NCI-H2196 treated with DMSO at 0.1 percent for 48 hours (cell line): Measurements from ENCODE around the gene GLA.
A peak's percentile ranks its signal among the peaks of the same experiment; 100 is the strongest.

Experiments used
- DNase-seq: peaks from one replicate; lab custom pipeline; 2025; ENCODE audit not compliant: unreplicated experiment; lab: John Stamatoyannopoulos, UW

The GLA gene

GRCh38 chrX:101407748-101408531 lies at the start of gene GLA, which contains the start of gene HNRNPH2:
TSS of gene GLA (minus strand) at chrX:101407925. CDS start at chrX:101407903, 22 bp downstream.
TSS of gene HNRNPH2 (plus strand) at chrX:101408222. CDS start at chrX:101411989, 3,767 bp downstream.
- peak; percentile 86 for DNase-seq

- DNase-seq, result no peak
Observed at GRCh38 chrX:101452056-101452455, 44.3 kb upstream of the GLA start.

- DNase-seq, result no peak
Observed at GRCh38 chrX:101450961-101451360, 43.2 kb upstream of the GLA start.

DNA sequence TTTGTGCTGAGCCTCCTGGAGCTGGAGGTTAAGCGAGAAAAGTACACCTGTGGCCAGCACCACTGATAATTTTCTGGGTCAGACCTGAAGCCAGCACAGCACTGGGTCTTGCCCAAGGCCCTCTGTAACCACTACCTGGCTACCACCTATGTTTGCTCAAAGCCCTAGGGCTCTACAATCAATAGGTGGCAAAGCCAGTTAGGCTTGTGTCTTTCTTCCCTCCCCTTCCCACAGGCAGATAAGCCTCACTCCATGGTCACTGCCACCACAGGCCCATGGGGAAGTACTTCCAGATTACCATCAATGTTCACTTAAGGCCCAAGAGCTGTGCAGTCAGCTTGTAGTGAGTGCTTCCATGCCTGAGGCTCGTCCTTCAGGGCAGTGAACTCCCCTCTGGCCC lies 42.4 kb upstream of the GLA start:
- DNase-seq, result no peak

- DNase-seq, result no peak
Observed at GRCh38 chrX:101449279-101449678, 41.6 kb upstream of the GLA start.

DNA sequence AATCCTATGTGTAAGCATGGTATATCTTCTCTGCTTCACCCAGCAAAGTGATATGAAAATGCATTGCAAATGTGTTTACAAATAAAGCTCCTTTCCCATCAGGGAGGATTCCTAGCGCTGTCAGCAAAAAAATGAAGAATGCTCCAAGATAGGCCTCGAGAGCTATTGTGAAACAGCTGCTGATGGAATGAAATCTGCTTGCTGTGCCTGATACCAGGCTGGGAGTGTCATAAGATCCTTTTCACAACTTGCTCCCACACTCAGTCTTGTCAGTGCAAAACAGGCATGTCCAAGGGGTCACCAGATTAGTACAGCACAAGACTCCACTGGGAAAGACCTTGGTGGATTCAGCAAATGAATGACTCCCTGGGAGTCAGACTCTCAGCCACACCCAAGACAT lies 34.4 kb upstream of the GLA start:
- no peak for DNase-seq

DNA sequence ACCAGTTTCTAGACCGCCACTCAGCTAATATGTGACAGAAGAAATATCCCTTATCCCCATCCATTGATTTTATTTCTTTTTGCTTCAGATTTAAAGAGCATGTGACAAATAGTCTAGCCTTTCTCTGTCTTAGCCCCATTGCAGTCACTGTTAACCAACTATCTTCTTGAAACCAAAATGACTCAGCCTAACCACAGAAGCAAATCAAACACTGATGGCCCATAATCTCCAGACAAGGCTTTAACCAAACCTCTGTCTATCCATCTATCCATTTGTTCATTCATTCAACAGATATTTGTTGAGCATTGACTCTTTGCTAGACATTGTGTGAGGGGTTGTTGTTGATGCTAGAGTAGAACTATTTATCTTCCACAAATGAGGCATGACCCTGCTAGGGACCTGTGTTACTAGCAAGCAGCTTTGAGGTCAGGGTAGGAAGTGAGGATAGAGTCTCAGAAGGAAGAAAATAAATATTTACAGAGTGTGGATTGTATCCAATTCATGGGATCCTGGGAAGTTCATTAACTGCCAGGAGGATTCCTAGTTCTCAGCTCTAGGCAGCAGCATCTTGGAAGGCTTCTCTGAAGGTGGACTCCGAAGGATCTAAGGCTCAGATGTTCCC lies 22.8 kb upstream of the GLA start:
- no peak for DNase-seq

- DNase-seq, result no peak
Observed at GRCh38 chrX:101429934-101430333, 22.2 kb upstream of the GLA start.

DNA sequence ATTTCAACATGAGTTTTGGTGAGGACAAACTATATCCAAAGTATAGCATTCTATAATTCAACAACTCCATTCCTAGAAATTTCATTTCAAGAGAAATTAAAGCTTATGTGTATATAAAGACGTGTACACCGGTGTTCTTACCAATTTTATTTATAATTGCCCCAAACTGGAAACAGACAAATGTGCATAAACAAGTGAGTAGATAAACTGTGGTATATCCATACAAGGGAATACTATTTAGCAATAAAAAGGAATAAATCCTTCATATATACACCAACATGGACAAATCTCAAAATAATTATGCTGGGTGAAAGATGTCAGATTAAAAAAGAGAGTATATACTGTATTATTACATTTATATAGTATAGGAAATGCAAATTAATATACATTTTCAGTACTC lies 20.2 kb upstream of the GLA start:
- DNase-seq, result no peak

DNA sequence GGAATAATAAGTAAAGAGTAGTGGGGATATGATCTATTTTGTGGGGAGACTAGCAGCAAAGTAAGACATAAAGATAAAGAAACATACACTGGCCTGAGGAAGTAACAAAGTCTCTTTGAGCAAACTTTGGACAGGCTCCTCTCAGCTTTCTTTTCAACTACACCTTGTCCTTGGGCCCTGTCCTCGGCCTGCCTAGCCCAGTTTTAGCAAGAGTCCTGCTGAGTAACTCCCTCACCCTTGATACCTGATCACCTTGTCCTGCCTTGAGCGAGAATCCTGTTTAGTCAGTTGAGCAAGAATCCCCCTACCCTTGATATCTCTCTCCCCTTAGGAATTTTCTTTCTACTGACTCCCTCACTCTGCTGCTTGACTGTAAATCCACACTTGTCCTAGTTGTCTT lies 11.8 kb upstream of the GLA start:
- DNase-seq, result no peak

GRCh38 chrX:101417981-101418841 lies 10.5 kb upstream of the GLA start:
- DNase-seq, result no peak

DNA sequence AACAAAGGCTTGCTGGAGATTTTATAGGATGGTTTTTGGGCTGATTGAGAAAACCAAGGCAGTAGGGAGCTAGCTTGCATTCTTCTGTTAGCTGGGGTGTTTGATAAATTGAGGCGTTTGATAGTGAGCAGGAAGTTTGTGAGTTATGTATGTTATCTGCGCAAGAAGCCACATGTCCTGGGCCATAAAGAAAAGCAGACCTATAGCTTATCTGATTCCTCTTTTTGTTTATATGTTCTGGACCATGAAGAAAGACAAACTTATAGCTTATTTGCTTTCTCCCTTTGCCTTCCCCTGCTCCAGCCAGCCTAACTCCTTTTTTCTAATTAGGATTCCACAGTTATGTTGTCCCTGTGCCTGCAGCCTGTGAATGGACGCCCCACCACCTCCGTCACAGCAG lies 9.5 kb upstream of the GLA start:
- no peak for DNase-seq

GRCh38 chrX:101416691-101417090 lies 9.0 kb upstream of the GLA start:
- no peak for DNase-seq

- no peak for DNase-seq
Observed at GRCh38 chrX:101415180-101416145, 7.7 kb upstream of the GLA start.

DNA sequence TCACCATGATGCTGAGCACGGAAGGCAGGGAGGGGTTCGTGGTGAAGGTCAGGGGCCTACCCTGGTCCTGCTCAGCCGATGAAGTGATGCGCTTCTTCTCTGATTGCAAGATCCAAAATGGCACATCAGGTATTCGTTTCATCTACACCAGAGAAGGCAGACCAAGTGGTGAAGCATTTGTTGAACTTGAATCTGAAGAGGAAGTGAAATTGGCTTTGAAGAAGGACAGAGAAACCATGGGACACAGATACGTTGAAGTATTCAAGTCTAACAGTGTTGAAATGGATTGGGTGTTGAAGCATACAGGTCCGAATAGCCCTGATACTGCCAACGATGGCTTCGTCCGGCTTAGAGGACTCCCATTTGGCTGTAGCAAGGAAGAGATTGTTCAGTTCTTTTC lies 4.3 kb upstream of the GLA start:
- DNase-seq, result no peak

GRCh38 chrX:101410461-101410860 lies 2.7 kb upstream of the GLA start:
- DNase-seq, result no peak

DNA sequence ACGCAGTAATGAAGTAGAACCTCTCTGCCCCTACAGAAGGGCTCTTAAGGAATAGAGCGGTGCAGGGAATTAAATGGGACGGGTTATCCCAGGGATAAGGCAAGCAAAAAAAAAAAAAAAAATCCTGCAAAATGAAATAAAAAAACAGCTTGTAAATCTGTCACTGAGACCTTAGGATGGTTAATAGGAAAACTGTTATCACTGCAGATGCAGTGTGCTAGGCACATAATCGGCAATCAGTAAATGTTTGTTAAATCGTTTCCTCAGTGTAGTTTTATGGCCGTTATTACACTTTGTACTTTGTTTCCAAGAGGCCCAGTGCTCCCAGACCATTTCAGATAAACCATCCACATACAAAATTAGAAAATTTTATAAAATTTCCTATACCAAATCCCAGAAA lies 1.3 kb upstream of the GLA start:
- no peak for DNase-seq

DNA sequence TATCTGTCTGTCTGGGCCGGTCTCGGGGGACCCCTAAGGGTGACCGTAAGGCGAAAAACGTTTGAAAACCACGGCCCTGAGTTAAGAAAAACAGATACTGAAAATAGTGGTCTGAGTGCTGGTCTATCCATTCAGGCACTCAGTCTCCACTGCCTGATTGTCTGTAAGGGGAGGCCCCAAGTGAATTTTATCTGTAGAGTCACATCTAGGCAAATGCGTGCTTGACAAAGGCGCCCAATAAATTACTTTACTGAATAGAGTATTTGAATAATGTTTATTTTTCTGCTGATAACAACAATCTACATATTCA lies 762 bp upstream of the GLA start:
- DNase-seq, result no peak

- DNase-seq, result no peak
Observed at GRCh38 chrX:101407167-101407747, 468 bp downstream of the GLA start.

DNA sequence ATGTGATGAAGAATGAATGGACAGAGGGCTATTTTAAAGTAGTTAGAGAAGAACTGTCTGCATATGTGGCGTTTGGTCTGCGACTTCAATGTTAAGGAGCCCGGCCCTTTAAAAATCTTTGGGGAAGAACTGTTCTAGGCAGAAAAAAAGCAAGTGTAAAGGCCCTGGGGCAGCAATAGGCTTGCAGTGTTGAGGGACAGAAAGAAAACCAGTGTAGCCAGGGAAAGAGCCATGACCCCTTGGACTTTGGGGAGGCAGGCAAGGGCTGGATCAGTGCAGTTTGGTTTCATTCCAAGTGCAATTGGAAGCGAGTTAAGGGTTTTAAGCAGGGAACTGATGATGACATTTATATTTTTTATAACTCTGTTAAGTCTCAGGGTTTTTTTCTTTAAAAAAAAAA lies 7.9 kb downstream of the GLA start:
- no peak for DNase-seq
